CD4-positive, alpha-beta memory T cell (primary cell): ENCODE measurements around the gene CTNNA2. TPM values are rescaled to one million over a fixed set of nuclear protein-coding genes. Genes with fewer than 3 reads are reported as not detected.

Experiments
- CTCF ChIA-PET: fragments of 350-600 bp; sonication (Branson Sonifier 250); formaldehyde crosslinking; loops from one replicate; lab custom pipeline; 2021; ENCODE audit warnings: inconsistent platforms; ENCODE audit not compliant: partially characterized antibody; lab: Charles Lee
- POLR2A ChIA-PET: fragments of 350-600 bp; sonication (Branson Sonifier 250); formaldehyde crosslinking; loops from one replicate; lab custom pipeline; 2021; ENCODE audit not compliant: partially characterized antibody; lab: Charles Lee
- DNase-seq, 5 donors: peaks; one replicate each; pipeline versions ENCODE4 v3.0.0 to v3.0.0-alpha.2; 2020 to 2022; ENCODE audit warnings: mixed read lengths in 1 of 5
- H3K27ac ChIP-seq: one replicate; pipeline ENCODE4 v1.7.0; 2013; ENCODE audit warnings: low read depth, low read length
- H3K27me3 ChIP-seq: 2 replicates; pipeline ENCODE4 v1.7.0; 2013; ENCODE audit warnings: mild to moderate bottlenecking, low read length, moderate library complexity; ENCODE audit not compliant: insufficient read depth
- H3K36me3 ChIP-seq: 2 replicates; pipeline ENCODE4 v1.7.0; 2013; ENCODE audit warnings: mild to moderate bottlenecking, low read length, moderate library complexity; ENCODE audit not compliant: insufficient read depth
- H3K4me1 ChIP-seq: 2 replicates; pipeline ENCODE4 v1.7.0; 2013; ENCODE audit warnings: mild to moderate bottlenecking, low read length, moderate library complexity; ENCODE audit not compliant: insufficient read depth
- H3K4me3 ChIP-seq, 2 donors: one replicate each; pipeline ENCODE4 v1.7.0; 2013; ENCODE audit warnings: low read length in 2 of 2, mild to moderate bottlenecking in 1 of 2
- H3K9me3 ChIP-seq, 2 donors: one replicate each; pipeline ENCODE4 v1.7.0; 2013; ENCODE audit warnings: low read length in 2 of 2, control low read depth in 1 of 2; ENCODE audit not compliant: control insufficient read depth in 1 of 2
- H3K27ac Mint-ChIP-seq, 7 donors: one replicate each; pipeline ENCODE4 v1.8.0; 2020 to 2021; ENCODE audit warnings: mixed read lengths in 7 of 7, mild to moderate bottlenecking in 6 of 7, inconsistent platforms in 3 of 7, moderate library complexity in 3 of 7
- H3K27me3 Mint-ChIP-seq, 2 donors: one replicate each; pipeline ENCODE4 v1.8.0; 2020 to 2021; ENCODE audit warnings: mixed read lengths in 2 of 2
- H3K36me3 Mint-ChIP-seq, 2 donors: one replicate each; pipeline ENCODE4 v1.8.0; 2020 to 2021; ENCODE audit warnings: mixed read lengths in 2 of 2, inconsistent platforms in 1 of 2, mild to moderate bottlenecking in 1 of 2
- H3K4me1 Mint-ChIP-seq, 4 donors: one replicate each; pipeline ENCODE4 v1.8.0; 2020 to 2021; ENCODE audit warnings: mixed read lengths in 4 of 4, mild to moderate bottlenecking in 1 of 4
- H3K4me3 Mint-ChIP-seq, 8 donors: one replicate each; pipeline ENCODE4 v1.8.0; 2020 to 2021; ENCODE audit warnings: mixed read lengths in 8 of 8, mild to moderate bottlenecking in 7 of 8, moderate library complexity in 6 of 8, inconsistent platforms in 3 of 8
- H3K9me3 Mint-ChIP-seq, 8 donors: one replicate each; pipeline ENCODE4 v1.8.0; 2020 to 2021; ENCODE audit warnings: mixed read lengths in 8 of 8, mild to moderate bottlenecking in 5 of 8, inconsistent platforms in 3 of 8, moderate library complexity in 1 of 8
- intact Hi-C: fragments of 100-400 bp; cut with micrococcal nuclease; formaldehyde crosslinking; loops from one replicate; pipeline ENCODE4 v1.15.1; 2023
- polyA plus RNA-seq, 2 donors: library from polyadenylated mRNA; unstranded; fragments of 300-500 nt; fragmentation: Illumina TruSeq; gene quantifications; one replicate each; pipeline ENCODE4 v1.2.3, GENCODE V29; 2021
- total RNA-seq, 2 experiments: library from RNA; stranded (reverse); gene quantifications; one replicate each; pipeline ENCODE4 v1.2.3, GENCODE V29; 2021

Gene CTNNA2
- total and polyA plus RNA-seq, 4 experiments from 2014 or later, result not detected

DNA sequence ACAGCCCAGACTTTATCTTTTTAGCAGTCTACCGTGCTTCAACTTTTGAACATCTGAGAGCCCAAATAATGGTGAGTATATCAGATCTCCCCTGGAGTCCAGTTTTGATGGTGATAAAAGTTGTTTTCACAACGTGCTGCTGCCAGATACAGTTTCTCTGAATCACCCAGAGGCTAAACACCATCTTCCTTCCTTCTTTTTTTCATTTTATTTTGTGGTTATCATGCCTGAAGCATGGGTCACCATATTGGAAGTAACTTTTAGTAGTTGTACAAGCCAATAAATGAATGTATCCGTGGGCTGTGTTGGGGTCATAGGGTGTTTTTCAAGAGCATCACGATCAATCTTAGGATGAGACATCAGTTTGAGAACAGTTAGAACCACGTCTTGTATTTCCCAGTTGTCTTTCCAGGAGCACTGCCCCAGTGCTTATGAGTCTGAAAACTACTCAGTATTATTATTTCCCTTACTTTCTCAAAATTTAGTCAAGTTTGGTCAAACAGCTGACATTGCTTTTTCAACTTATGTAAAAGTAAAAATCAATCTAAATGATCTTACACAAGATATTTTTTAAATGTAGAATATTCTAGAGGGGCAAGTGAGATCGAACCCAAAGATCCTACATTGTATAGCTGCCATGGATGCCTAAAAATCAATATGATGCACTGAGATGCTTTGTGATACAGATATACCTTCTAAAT lies 311.4 kb downstream of the CTNNA2 start:
- H3K4me1 ChIP-seq, result no peaks in the 10 kb centered on the region
- no peak overlapping the region for H3K27ac Mint-ChIP-seq
- intact Hi-C loops, result no loop called here
- H3K4me3 Mint-ChIP-seq, result no peak overlapping the region
- H3K9me3 Mint-ChIP-seq, result peaks cover 0 to 13% (median 11%) of the 10 kb centered on the region in 8 donors
- no peak overlapping the region for H3K27ac ChIP-seq
- no peak overlapping the region for H3K4me3 ChIP-seq
- H3K27me3 ChIP-seq, result no peaks in the 10 kb centered on the region
- H3K27me3 Mint-ChIP-seq, result no peaks in the 10 kb centered on the region
- H3K36me3 Mint-ChIP-seq, result no peaks in the 10 kb centered on the region
- CTCF ChIA-PET, result no interaction called here
- H3K9me3 ChIP-seq, result no peaks in the 10 kb centered on the region
- H3K4me1 Mint-ChIP-seq, result no peaks in the 10 kb centered on the region
- DNase-seq, result no peak
- POLR2A ChIA-PET, result no interaction called here
- H3K36me3 ChIP-seq, result no peaks in the 10 kb centered on the region

DNA sequence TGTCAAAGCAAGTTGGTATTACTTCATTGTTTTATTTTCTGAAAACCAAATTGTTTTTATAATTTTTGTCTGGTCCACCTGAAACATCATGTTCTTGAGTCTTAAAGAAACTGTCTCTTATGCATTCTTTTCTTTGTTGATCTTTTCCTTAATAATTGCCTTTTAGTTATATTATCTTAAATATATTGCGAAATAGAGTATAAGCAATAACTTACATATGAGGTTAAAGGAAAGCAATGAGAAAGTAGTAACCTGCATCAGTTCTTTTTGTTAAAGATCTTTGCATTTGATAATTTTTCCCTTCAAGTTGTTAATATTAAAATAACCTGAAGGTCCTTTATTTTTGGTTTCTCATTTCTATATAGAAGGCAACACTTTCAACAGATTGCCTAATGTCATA lies 315.0 kb downstream of the CTNNA2 start:
- Mint-ChIP-seq H3K27me3 (no peaks in the 10 kb centered on the region), H3K9me3 (peaks cover 0 to 20% (median 5%) of the 10 kb centered on the region in 8 donors), H3K36me3 (no peaks in the 10 kb centered on the region), H3K27ac (no peak overlapping the region), H3K4me3 (no peak overlapping the region), H3K4me1 (no peaks in the 10 kb centered on the region)
- DNase-seq, result no peak
- intact Hi-C loops, result no loop called here
- Histone ChIP-seq H3K27me3 (no peaks in the 10 kb centered on the region), H3K9me3 (no peaks in the 10 kb centered on the region), H3K4me3 (no peak overlapping the region), H3K4me1 (no peaks in the 10 kb centered on the region), H3K36me3 (no peaks in the 10 kb centered on the region), H3K27ac (no peak overlapping the region)
- ChIA-PET CTCF (no interaction called here), POLR2A (no interaction called here)

DNA sequence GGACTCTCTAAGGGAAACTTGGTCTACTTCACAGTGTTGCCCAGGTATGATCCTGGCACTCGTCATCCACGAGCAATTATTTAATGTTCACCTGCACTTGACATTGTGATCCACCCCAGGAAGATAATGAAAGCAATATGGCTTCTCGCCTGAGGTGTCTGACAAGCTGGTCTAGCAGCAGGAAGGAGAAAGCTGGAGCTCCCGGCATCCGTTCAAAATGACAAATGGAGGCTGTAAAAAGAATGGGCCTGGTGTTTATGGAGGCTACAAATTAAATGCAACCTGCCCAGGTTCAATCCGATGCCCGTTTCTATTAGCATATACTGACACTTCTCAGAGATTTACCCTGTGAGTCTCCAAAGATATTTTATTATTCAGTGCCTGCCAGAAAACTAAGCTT lies 317.6 kb downstream of the CTNNA2 start:
- Histone ChIP-seq H3K27ac (no peak overlapping the region), H3K4me3 (no peak overlapping the region), H3K36me3 (no peaks in the 10 kb centered on the region), H3K4me1 (no peaks in the 10 kb centered on the region), H3K27me3 (no peaks in the 10 kb centered on the region), H3K9me3 (no peaks in the 10 kb centered on the region)
- CTCF ChIA-PET, result no interaction called here
- no peak for DNase-seq
- no peaks in the 10 kb centered on the region for H3K36me3 Mint-ChIP-seq
- H3K4me3 Mint-ChIP-seq, result no peak overlapping the region
- peaks cover 0 to 17% (median 3%) of the 10 kb centered on the region in 8 donors for H3K9me3 Mint-ChIP-seq
- POLR2A ChIA-PET, result no interaction called here
- no peaks in the 10 kb centered on the region for H3K27me3 Mint-ChIP-seq
- intact Hi-C loops, result no loop called here
- no peaks in the 10 kb centered on the region for H3K4me1 Mint-ChIP-seq
- no peak overlapping the region for H3K27ac Mint-ChIP-seq

GRCh38 chr2:79831961-79832360 lies 319.1 kb downstream of the CTNNA2 start:
- no peaks in the 10 kb centered on the region for H3K9me3 ChIP-seq
- Mint-ChIP-seq H3K4me1 (no peaks in the 10 kb centered on the region), H3K36me3 (no peaks in the 10 kb centered on the region), H3K9me3 (peaks cover 3 to 17% (median 7%) of the 10 kb centered on the region in 8 donors), H3K4me3 (no peak overlapping the region), H3K27me3 (no peaks in the 10 kb centered on the region), H3K27ac (peak overlapping the region in 1 of 7 donors; percentile 26)
- ChIA-PET POLR2A (no interaction called here), CTCF (no interaction called here)
- H3K27me3 ChIP-seq, result no peaks in the 10 kb centered on the region
- no peak overlapping the region for H3K27ac ChIP-seq
- intact Hi-C loops, result no loop called here
- H3K36me3 ChIP-seq, result no peaks in the 10 kb centered on the region
- no peak for DNase-seq
- no peaks in the 10 kb centered on the region for H3K4me1 ChIP-seq
- no peak overlapping the region for H3K4me3 ChIP-seq

DNA sequence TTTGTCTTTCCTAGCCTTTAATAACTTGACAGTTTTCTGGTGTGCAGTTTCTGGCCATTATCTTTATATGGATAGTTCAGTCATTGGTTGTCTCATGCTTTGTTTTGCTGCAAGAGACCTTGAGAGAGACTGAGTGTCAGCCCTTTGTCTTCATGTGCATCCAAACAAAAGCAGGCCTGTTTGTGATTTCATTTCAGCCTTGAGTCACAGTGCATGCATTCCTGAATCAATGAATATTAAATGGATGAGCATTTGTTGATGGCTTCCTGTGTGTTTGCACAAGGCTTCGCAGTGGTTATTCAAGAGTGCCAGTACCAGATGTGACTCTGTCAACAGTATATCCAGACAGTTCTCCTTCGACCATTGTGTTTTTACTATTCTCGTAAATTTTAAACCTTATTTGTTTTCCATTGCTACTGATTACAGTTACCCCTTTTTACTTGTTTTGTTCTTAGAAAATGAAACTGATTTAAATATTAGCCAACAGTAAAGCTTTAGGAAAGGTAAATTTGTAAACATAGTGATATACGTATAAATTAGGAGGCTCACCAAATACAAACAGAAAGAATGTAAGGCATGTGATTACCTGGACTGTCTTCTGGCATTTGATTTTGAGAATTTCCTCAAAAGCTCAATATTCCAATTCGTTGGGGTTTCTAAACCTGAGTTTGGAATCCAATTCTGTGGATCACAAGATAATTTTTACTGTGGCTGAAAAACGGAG lies 319.8 kb downstream of the CTNNA2 start:
- Histone ChIP-seq H3K4me1 (no peaks in the 10 kb centered on the region), H3K27me3 (no peaks in the 10 kb centered on the region), H3K27ac (no peak overlapping the region), H3K9me3 (no peaks in the 10 kb centered on the region), H3K36me3 (no peaks in the 10 kb centered on the region), H3K4me3 (no peak overlapping the region)
- CTCF ChIA-PET, result no interaction called here
- POLR2A ChIA-PET, result no interaction called here
- Mint-ChIP-seq H3K4me1 (no peaks in the 10 kb centered on the region), H3K27me3 (no peaks in the 10 kb centered on the region), H3K4me3 (no peak overlapping the region), H3K27ac (no peak overlapping the region), H3K9me3 (peaks cover 3 to 21% (median 7%) of the 10 kb centered on the region in 8 donors), H3K36me3 (no peaks in the 10 kb centered on the region)
- no peak for DNase-seq
- intact Hi-C loops, result no loop called here

DNA sequence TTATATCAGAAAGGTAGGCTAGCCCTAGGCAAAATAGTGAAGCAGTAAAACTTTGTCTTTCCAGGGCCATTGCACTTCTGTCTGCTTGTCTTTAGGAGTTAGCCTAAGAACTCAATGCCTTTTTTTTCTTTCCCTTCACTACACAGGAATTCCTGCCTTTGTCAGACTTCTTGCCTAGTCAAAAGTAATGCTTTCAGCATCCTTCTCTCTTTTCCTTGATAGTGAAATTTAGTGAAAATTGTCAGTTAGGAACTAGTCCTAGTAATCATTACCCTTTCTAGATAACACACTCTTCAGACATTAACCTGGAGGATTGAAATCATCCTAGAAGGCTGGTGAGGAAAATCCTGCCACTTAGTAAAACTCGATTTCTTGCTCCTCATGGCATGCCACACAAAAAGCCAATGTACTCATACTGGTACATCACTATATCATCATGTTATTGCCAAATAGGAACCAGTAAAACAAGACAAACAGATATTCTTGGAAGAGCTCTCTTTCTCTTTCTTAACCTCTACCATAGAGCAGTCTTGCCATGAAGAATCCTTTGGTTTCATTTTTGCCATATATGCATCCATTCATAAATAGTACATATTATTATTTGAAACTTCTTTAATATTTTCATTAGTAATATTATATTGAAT lies 320.5 kb downstream of the CTNNA2 start:
- no peaks in the 10 kb centered on the region for H3K27me3 Mint-ChIP-seq
- DNase-seq, result no peak
- intact Hi-C loops, result no loop called here

DNA sequence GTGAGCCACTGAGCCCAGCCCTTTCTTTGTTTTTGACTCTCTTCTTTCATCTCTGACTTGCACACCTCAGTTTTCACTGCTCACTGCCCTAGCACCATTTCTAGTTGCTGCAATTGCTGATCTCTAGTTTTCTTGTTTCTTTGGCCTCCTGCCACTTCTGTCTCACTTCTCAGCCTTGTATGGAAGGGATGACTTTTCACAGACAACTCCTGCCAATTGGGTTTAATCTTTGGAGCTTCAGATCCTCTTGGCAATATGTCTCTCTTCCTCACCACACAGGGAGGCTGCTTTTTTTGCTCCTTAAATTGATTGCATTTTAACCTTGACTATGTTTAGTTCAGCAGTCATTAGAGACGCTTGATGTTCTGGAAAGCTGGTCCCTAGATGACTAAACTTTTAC lies 323.1 kb downstream of the CTNNA2 start:
- intact Hi-C loops, result no loop called here
- Histone ChIP-seq H3K4me1 (no peaks in the 10 kb centered on the region), H3K9me3 (no peaks in the 10 kb centered on the region), H3K36me3 (no peaks in the 10 kb centered on the region), H3K27me3 (no peaks in the 10 kb centered on the region), H3K27ac (no peak overlapping the region), H3K4me3 (no peak overlapping the region)
- no peaks in the 10 kb centered on the region for H3K27me3 Mint-ChIP-seq
- DNase-seq, result no peak
- POLR2A ChIA-PET, result no interaction called here
- H3K27ac Mint-ChIP-seq, result no peak overlapping the region
- H3K36me3 Mint-ChIP-seq, result no peaks in the 10 kb centered on the region
- CTCF ChIA-PET, result no interaction called here
- H3K4me3 Mint-ChIP-seq, result no peak overlapping the region
- no peaks in the 10 kb centered on the region for H3K4me1 Mint-ChIP-seq
- H3K9me3 Mint-ChIP-seq, result peaks cover 0 to 12% (median 7%) of the 10 kb centered on the region in 8 donors

More for the DNA sequence above, 320.5 kb downstream of the CTNNA2 start:
- Histone ChIP-seq H3K9me3 (no peaks in the 10 kb centered on the region), H3K27me3 (no peaks in the 10 kb centered on the region), H3K4me3 (no peak overlapping the region), H3K4me1 (no peaks in the 10 kb centered on the region), H3K36me3 (no peaks in the 10 kb centered on the region), H3K27ac (no peak overlapping the region)
- CTCF ChIA-PET, result no interaction called here
- H3K4me1 Mint-ChIP-seq, result no peaks in the 10 kb centered on the region
- H3K36me3 Mint-ChIP-seq, result no peaks in the 10 kb centered on the region
- POLR2A ChIA-PET, result no interaction called here
- no peak overlapping the region for H3K27ac Mint-ChIP-seq
- no peak overlapping the region for H3K4me3 Mint-ChIP-seq
- H3K9me3 Mint-ChIP-seq, result peaks cover 3 to 18% (median 7%) of the 10 kb centered on the region in 8 donors
